CD14-positive monocyte (primary cell): ENCODE results near the gene TMEM106A. TPM values are rescaled to one million over a fixed set of nuclear protein-coding genes. Genes with fewer than 3 reads are reported as not detected.

Experiments
- DNase-seq, 3 donors: peaks; one replicate each; pipeline ENCODE4 v3.0.0-alpha.2; 2011 to 2022
- H2AFZ ChIP-seq: 2 replicates; pipeline ENCODE4 v1.6.0; 2012; ENCODE audit warnings: mild to moderate bottlenecking, low read depth, low read length, inconsistent platforms; ENCODE audit not compliant: insufficient read depth, poor library complexity, severe bottlenecking
- H3K27ac ChIP-seq, 2 donors: 1 replicate in 1 of 2; 2 replicates in 1 of 2; pipeline ENCODE4 v1.5.1; 2012 to 2013; ENCODE audit warnings: low read length in 2 of 2, control low read depth in 1 of 2, inconsistent platforms in 1 of 2, low read depth in 1 of 2, mild to moderate bottlenecking in 1 of 2
- H3K27me3 ChIP-seq, 2 donors: one replicate each; pipeline versions ENCODE4 v1.6.0 to v1.6.1; 2011 to 2013; ENCODE audit warnings: low read length in 2 of 2; ENCODE audit not compliant: control insufficient read depth in 2 of 2, insufficient read depth in 2 of 2
- H3K36me3 ChIP-seq, 2 donors: replicated peaks in 1 of 2; 1 replicate in 1 of 2; 2 replicates in 1 of 2; pipeline versions ENCODE4 v1.5.1 to v1.6.1; 2012 to 2013; ENCODE audit warnings: low read length in 2 of 2, control low read depth in 1 of 2, inconsistent platforms in 1 of 2, mild to moderate bottlenecking in 1 of 2; ENCODE audit not compliant: insufficient read depth in 2 of 2, control insufficient read depth in 1 of 2
- H3K4me1 ChIP-seq, 2 donors: 1 replicate in 1 of 2; 2 replicates in 1 of 2; pipeline versions ENCODE4 v1.5.1 to v1.6.1; 2012 to 2013; ENCODE audit warnings: low read length in 2 of 2, control low read depth in 1 of 2, inconsistent platforms in 1 of 2, mild to moderate bottlenecking in 1 of 2, moderate library complexity in 1 of 2; ENCODE audit not compliant: insufficient read depth in 2 of 2, control insufficient read depth in 1 of 2
- H3K4me2 ChIP-seq: replicated peaks from 2 replicates; pipeline ENCODE3; 2012; ENCODE audit warnings: low read length, moderate library complexity, mild to moderate bottlenecking; ENCODE audit not compliant: poor library complexity, severe bottlenecking; ENCODE audit errors: extremely low read depth
- H3K4me3 ChIP-seq, 3 experiments: fragments of 200-600 bp in 1 of 3; sonication (generic) in 1 of 3; replicated peaks in 1 of 3; 1 replicate in 2 of 3; 2 replicates in 1 of 3; pipeline ENCODE4 v1.5.1; 2011 to 2013; ENCODE audit warnings: low read length in 3 of 3, mild to moderate bottlenecking in 3 of 3, control low read depth in 2 of 3, low read depth in 2 of 3, inconsistent platforms in 1 of 3, moderate library complexity in 1 of 3
- H3K79me2 ChIP-seq: 2 replicates; pipeline ENCODE4 v1.6.0; 2012; ENCODE audit warnings: mild to moderate bottlenecking, control low read depth, inconsistent platforms, low read length, moderate library complexity; ENCODE audit not compliant: insufficient read depth
- H3K9ac ChIP-seq: 2 replicates; pipeline ENCODE4 v1.6.0; 2017; ENCODE audit warnings: low read length, mild to moderate bottlenecking; ENCODE audit not compliant: insufficient read depth, poor library complexity, severe bottlenecking
- H3K9me3 ChIP-seq, 2 donors: replicated peaks in 1 of 2; 1 replicate in 1 of 2; 2 replicates in 1 of 2; pipeline versions ENCODE4 v1.5.1 to v1.6.1; 2012 to 2013; ENCODE audit warnings: low read length in 2 of 2, control low read depth in 1 of 2; ENCODE audit not compliant: control insufficient read depth in 1 of 2, insufficient read depth in 1 of 2
- H4K20me1 ChIP-seq: 2 replicates; pipeline ENCODE4 v1.6.0; 2012; ENCODE audit warnings: mild to moderate bottlenecking, low read length, control low read depth, moderate library complexity; ENCODE audit not compliant: insufficient read depth
- H3K27ac Mint-ChIP-seq, 7 donors: one replicate each; pipeline ENCODE4 v1.8.0; 2020; ENCODE audit warnings: mild to moderate bottlenecking in 7 of 7, mixed read lengths in 7 of 7, moderate library complexity in 6 of 7, inconsistent platforms in 2 of 7
- H3K27me3 Mint-ChIP-seq, 3 donors: one replicate each; pipeline ENCODE4 v1.8.0; 2021 to 2022; ENCODE audit warnings: low read depth in 3 of 3, mild to moderate bottlenecking in 3 of 3, mixed read lengths in 3 of 3, moderate library complexity in 3 of 3, inconsistent platforms in 1 of 3
- H3K36me3 Mint-ChIP-seq, 2 donors: one replicate each; pipeline ENCODE4 v1.8.0; 2020; ENCODE audit warnings: mixed read lengths in 2 of 2, inconsistent platforms in 1 of 2, mild to moderate bottlenecking in 1 of 2
- H3K4me1 Mint-ChIP-seq: one replicate; pipeline ENCODE4 v1.8.0; 2020; ENCODE audit warnings: mild to moderate bottlenecking, mixed read lengths
- H3K4me3 Mint-ChIP-seq, 2 donors: one replicate each; pipeline ENCODE4 v1.8.0; 2020; ENCODE audit warnings: mild to moderate bottlenecking in 2 of 2, mixed read lengths in 2 of 2, moderate library complexity in 1 of 2
- H3K9me3 Mint-ChIP-seq, 7 donors: one replicate each; pipeline ENCODE4 v1.8.0; 2020 to 2022; ENCODE audit warnings: mixed read lengths in 7 of 7, mild to moderate bottlenecking in 6 of 7, moderate library complexity in 6 of 7, inconsistent platforms in 2 of 7
- CTCF ChIP-seq: fragments of 200-600 bp; IDR thresholded peaks from one replicate; pipeline ENCODE4 v1.8.0; 2022; ENCODE audit warnings: antibody characterized with exemption, mild to moderate bottlenecking
- WGBS: methylation state at CpG from one replicate; pipeline ENCODE4 v1.1.5; 2013; ENCODE audit warnings: missing lambda C conversion rate; ENCODE audit not compliant: insufficient coverage; 5-methylcytosine and 5-hydroxymethylcytosine counted together
- intact Hi-C, 2 donors: fragments of 100-400 bp; cut with micrococcal nuclease; formaldehyde crosslinking; loops; one replicate each; pipeline versions ENCODE4 v1.15.0 to v1.15.1; 2023
- polyA plus RNA-seq, 3 donors: library from polyadenylated mRNA; depleted of rRNA in 1 of 3; unstranded in 2 of 3; stranded (reverse) in 1 of 3; fragments of 300-500 nt in 2 of 3; fragments of >200 nt in 1 of 3; fragmentation: Illumina TruSeq in 2 of 3; gene quantifications; 1 replicate in 2 of 3; 2 replicates in 1 of 3; pipeline ENCODE4 v1.2.3, GENCODE V29; 2012 to 2021

Gene TMEM106A
- polyA plus RNA-seq, 3 donors = 6.9 to 26.6 (median 8.0) TPM

GRCh38 chr17:43220511-43221125 lies 8.9 kb downstream of the TMEM106A start:
- no peak overlapping the region for H3K4me3 Mint-ChIP-seq
- peaks cover 0 to 3% (median 0%) of the 10 kb centered on the region in 3 donors for H3K27me3 Mint-ChIP-seq
- intact Hi-C loops = no loop called here
- H4K20me1 ChIP-seq = peaks cover 64% of the 10 kb centered on the region
- H3K27ac Mint-ChIP-seq = peak overlapping the region in 1 of 7 donors; percentile 32
- peaks cover 0 to 2% (median 0%) of the 10 kb centered on the region in 7 donors for H3K9me3 Mint-ChIP-seq
- TF ChIP-seq CTCF = no peak
- no peak overlapping the region for H3K4me3 ChIP-seq
- WGBS = 85% methylated on average over 4 of the region's 9 CpGs
- H3K9ac ChIP-seq = no peak overlapping the region
- no peak overlapping the region for H3K4me2 ChIP-seq
- H3K36me3 Mint-ChIP-seq = peaks cover 68 to 84% of the 10 kb centered on the region in 2 donors
- no peaks in the 10 kb centered on the region for H3K9me3 ChIP-seq
- H3K36me3 ChIP-seq = peaks cover 63 to 93% of the 10 kb centered on the region in 2 donors
- no peak overlapping the region for H3K27ac ChIP-seq
- no peak overlapping the region for H2AFZ ChIP-seq
- DNase-seq = no peak
- no peaks in the 10 kb centered on the region for H3K4me1 ChIP-seq
- no peaks in the 10 kb centered on the region for H3K27me3 ChIP-seq
- no peaks in the 10 kb centered on the region for H3K79me2 ChIP-seq
- H3K4me1 Mint-ChIP-seq = peaks cover 3% of the 10 kb centered on the region

- Mint-ChIP-seq H3K27ac (peak overlapping the region in 2 of 7 donors; percentile 9 to 63), H3K36me3 (peaks cover 40 to 64% of the 10 kb centered on the region in 2 donors), H3K27me3 (peaks cover 0 to 2% (median 0%) of the 10 kb centered on the region in 3 donors), H3K9me3 (no peaks in the 10 kb centered on the region), H3K4me3 (no peak overlapping the region), H3K4me1 (peaks cover 2% of the 10 kb centered on the region)
- no peak overlapping the region for H3K9ac ChIP-seq
- TF ChIP-seq CTCF = no peak
- peaks cover 35% of the 10 kb centered on the region for H4K20me1 ChIP-seq
- no peaks in the 10 kb centered on the region for H3K4me1 ChIP-seq
- H3K9me3 ChIP-seq = no peaks in the 10 kb centered on the region
- DNase-seq = no peak
- H3K36me3 ChIP-seq = peaks cover 43 to 67% of the 10 kb centered on the region in 2 donors
- H3K27me3 ChIP-seq = no peaks in the 10 kb centered on the region
- no peak overlapping the region for H3K4me3 ChIP-seq
- no peaks in the 10 kb centered on the region for H3K79me2 ChIP-seq
- H2AFZ ChIP-seq = no peak overlapping the region
- H3K4me2 ChIP-seq = no peak overlapping the region
- H3K27ac ChIP-seq = no peak overlapping the region
- intact Hi-C loops = no loop called here
- WGBS = 89% methylated on average over 2 of the region's 7 CpGs
Observed at GRCh38 chr17:43224146-43224705, 12.6 kb downstream of the TMEM106A start.
